ENCODE results near the gene ADSS2.

ADSS2 gene

DNA sequence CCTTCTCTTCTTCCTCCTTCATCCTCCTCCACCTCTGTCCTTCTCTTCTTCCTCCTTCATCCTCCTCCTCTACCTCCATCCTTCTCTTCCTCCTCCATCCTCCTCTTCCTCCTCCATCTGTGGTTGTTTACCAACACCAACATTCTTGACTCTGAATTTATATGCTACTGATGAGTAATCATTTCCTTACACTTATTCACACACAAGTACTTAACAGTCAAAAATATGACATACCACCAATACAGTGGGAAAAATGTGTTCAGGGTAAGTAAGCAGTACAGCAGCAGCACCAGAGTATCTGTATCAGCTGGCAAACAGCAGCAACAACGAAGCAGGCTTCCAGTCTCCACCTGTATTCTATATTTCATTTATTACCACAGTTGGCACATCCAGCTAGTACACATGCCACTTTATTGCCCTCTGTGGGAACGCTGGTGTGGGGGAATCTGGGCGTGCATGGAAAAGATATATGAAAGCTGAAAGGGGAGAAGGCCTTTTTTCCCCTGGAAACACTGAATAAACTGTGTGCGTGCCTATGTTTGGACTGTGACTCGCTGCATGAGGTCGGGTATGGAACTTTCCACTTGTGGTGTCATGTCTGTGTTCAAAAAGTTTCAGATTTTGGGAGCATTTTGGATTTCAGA, 16.0 kb downstream of the ADSS2 start:
- H3K4me1 ChIP-seq (ENCODE audit: insufficient read depth, low read length): peaks cover 15% of the 10 kb centered on the region
- no peak overlapping the region for H3K9ac ChIP-seq (ENCODE audit: low read depth, low read length)
- no peaks in the 10 kb centered on the region for H3K9me3 ChIP-seq (ENCODE audit: control insufficient read depth, insufficient read depth, low read length)
- H3K36me3 ChIP-seq (ENCODE audit: insufficient read depth, low read length): peaks cover 10% of the 10 kb centered on the region; the same call in 1 of the 2 replicates

DNA sequence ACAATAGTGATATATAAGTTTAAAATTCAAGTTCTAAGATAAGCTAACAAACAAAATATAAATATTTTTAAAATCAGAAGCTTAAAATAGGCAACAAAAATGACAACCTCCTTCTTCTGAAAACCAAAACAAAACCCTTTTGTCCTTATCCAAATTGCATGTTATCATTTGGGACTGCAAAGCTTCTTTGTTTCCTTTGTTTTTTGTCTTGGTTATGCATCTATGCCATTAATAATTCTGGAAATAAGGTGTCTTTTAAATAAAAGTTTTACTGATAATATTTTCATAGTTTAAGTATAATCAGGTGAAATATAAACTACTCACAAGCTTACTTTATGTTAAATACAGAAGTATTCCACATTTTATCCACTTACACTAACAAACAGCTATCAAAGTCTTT, 20.5 kb downstream of the ADSS2 start:
- Histone ChIP-seq H3K36me3 (ENCODE audit: insufficient read depth, low read length) (peaks cover 18% of the 10 kb centered on the region), H3K9me3 (ENCODE audit: control insufficient read depth, insufficient read depth, low read length) (no peaks in the 10 kb centered on the region), H3K4me1 (ENCODE audit: insufficient read depth, low read length) (no peaks in the 10 kb centered on the region), H3K9ac (ENCODE audit: low read depth, low read length) (no peak overlapping the region)

DNA sequence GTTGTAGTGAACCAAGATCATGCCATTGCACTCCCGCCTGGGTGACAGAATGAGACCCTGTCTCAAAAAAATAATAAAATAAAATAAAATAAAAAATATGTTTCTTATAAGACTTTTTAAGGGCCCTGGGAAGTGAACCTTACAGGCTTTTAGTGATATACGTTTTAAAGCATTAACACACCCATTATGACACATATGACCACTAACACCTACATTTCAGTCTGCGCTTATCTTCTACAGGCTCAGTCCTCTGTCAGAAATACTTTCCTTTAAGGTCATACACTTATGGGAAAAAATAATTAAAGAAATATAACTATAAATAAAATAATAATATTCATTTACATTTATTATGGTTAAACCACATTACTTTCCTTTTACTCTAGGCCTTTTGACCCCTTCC, 21.9 kb downstream of the ADSS2 start:
- Histone ChIP-seq H3K36me3 (ENCODE audit: insufficient read depth, low read length) (peaks cover 14% of the 10 kb centered on the region), H3K9ac (ENCODE audit: low read depth, low read length) (no peak overlapping the region), H3K4me1 (ENCODE audit: insufficient read depth, low read length) (no peaks in the 10 kb centered on the region), H3K9me3 (ENCODE audit: control insufficient read depth, insufficient read depth, low read length) (no peaks in the 10 kb centered on the region)

DNA sequence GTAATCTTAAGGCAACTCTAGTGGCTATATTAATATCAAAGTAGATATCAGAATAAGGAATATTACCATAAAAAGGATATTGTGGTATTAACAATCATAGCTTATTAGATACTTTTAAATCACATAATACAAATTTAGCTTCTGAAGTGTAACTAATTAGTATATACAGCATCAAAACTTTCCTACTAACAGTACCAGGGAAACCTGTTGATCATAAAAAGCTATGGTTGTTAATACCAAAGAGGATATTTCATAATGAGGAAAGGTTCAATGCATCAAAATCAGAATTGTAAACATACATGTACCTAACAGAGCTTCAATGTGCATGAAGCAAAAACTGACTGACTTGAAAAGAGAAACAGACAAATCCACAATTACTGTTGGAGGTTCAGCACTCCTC, 24.1 kb downstream of the ADSS2 start:
- no peaks in the 10 kb centered on the region for H3K9me3 ChIP-seq (ENCODE audit: control insufficient read depth, insufficient read depth, low read length)
- H3K36me3 ChIP-seq (ENCODE audit: insufficient read depth, low read length): peaks cover 8% of the 10 kb centered on the region
- H3K9ac ChIP-seq (ENCODE audit: low read depth, low read length): no peak overlapping the region
- H3K4me1 ChIP-seq (ENCODE audit: insufficient read depth, low read length): no peaks in the 10 kb centered on the region

DNA sequence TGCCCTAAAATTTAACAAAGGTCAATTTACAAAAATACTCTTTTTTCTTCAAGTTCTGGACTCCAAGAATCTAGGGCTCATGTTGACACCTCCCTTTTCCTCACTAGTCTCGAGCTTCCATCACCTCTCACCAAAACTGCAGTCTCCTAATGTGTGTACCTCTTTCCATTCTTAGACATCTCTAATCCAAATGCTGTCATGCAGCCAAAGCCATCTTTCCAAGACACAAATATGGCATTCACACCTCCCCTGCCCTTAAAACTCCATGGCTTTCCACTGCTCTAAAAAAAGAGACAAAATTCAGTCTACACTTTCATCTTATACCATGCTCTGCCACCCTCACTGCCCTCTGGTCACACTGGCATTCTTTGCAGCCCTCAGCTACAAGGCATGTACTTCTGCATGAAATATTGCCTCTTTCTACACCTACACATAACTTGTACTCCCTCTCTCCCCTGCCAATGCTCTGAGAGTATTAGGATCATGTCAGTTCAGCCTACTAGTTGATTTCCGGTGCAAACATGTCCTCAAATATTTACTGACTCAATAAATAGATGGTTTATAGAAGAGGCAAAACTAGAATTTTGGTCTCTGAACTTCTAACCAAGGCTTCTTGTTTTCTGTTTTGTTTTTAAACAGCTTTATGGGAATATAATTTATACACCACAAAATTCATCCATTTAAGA, 26.9 kb downstream of the ADSS2 start:
- Histone ChIP-seq H3K4me1 (ENCODE audit: insufficient read depth, low read length) (no peaks in the 10 kb centered on the region), H3K36me3 (ENCODE audit: insufficient read depth, low read length) (peaks cover 6% of the 10 kb centered on the region; the same call in 1 of the 2 replicates), H3K9me3 (ENCODE audit: control insufficient read depth, insufficient read depth, low read length) (no peaks in the 10 kb centered on the region), H3K9ac (ENCODE audit: low read depth, low read length) (no peak overlapping the region)

DNA sequence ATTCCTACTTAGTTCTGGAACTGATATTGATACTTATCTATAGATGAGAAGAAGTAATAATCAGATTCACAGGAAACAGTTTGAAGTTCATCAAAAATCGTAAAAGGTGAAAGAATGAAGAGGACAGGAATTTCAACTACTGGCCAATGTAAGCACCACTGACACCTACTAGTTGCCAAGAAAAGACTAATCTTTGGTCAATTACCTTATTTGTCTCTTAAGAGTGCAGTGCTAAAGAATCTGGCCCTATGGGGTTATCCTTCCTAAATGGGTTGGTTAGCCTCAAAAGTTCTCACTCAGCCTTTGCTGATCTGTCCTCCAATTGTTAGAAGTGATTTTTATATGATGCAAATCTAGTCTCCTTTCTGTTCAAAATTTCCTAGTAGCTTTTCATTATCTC, 29.5 kb downstream of the ADSS2 start:
- Histone ChIP-seq H3K9ac (ENCODE audit: low read depth, low read length) (no peak overlapping the region), H3K4me1 (ENCODE audit: insufficient read depth, low read length) (no peaks in the 10 kb centered on the region), H3K9me3 (ENCODE audit: control insufficient read depth, insufficient read depth, low read length) (no peaks in the 10 kb centered on the region), H3K36me3 (ENCODE audit: insufficient read depth, low read length) (peaks cover 4% of the 10 kb centered on the region; the same call in 1 of the 2 replicates)

DNA sequence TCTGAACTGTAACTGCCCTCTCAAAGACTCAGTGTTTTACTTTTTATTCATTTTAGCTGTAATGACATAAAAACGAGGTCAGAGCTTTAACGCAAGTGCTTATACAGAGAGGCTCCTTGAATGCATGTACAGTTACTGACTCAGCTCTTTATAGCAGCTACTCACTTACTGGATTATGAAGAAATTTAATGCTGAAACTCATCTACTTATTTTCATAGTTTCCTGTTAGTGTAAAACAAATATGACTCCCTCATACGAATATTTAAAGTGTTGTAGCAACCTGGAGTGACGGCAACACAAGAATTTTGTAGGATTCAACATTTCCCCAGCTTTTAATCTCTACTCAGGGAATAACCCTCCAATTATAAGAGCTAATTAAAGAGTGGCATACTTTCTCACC, 32.7 kb downstream of the ADSS2 start:
- H3K36me3 ChIP-seq (ENCODE audit: insufficient read depth, low read length): peaks cover 5% of the 10 kb centered on the region; the same call in 1 of the 2 replicates

DNA sequence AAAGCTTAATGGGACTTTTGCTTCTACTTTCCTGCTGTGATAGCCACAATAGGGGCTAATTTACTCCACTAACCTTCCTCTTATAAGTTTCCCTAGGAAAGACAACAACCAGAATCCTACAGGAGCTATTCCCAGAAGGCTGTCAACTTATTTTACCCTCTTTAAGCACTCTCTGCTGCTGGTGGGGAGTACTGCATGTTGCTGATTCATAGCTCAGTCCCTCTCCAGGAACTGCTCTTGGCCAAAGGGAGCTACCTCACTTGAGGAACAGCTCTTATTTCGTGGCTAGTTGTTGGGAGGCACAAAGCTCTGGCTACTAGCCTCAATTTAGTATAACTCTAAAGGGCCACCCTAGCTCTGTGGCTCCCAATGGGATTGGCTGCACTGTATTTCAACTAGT, 37.2 kb downstream of the ADSS2 start:
- Histone ChIP-seq H3K4me1 (ENCODE audit: insufficient read depth, low read length) (peaks cover 6% of the 10 kb centered on the region; the same call in 1 of the 2 replicates), H3K9ac (ENCODE audit: low read depth, low read length) (no peak overlapping the region), H3K9me3 (ENCODE audit: control insufficient read depth, insufficient read depth, low read length) (no peaks in the 10 kb centered on the region), H3K36me3 (ENCODE audit: insufficient read depth, low read length) (peaks cover 22% of the 10 kb centered on the region)

More for the DNA sequence above, 32.7 kb downstream of the ADSS2 start:
- Histone ChIP-seq H3K9me3 (ENCODE audit: control insufficient read depth, insufficient read depth, low read length) (no peaks in the 10 kb centered on the region), H3K4me1 (ENCODE audit: insufficient read depth, low read length) (no peaks in the 10 kb centered on the region), H3K9ac (ENCODE audit: low read depth, low read length) (no peak overlapping the region)

DNA sequence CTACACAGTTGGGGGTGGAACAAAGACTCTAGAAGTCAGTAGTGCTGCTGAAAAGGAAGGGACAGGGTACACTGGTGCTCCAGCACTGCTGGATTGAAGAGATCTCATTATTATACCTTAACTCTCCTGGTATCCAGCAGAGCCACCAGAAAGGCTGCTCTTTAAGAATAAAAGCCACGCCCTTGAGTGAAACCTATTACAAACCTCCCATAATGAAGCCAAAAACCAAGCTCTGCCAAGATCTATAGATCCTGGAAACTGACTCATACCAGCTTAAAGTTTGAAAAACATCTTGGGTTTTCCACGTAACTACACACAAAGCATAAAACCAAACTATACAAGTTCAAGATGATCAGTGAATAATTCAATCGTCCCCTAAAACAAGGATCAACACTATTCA, 38.0 kb downstream of the ADSS2 start:
- Histone ChIP-seq H3K9me3 (ENCODE audit: control insufficient read depth, insufficient read depth, low read length) (no peaks in the 10 kb centered on the region), H3K4me1 (ENCODE audit: insufficient read depth, low read length) (peaks cover 9% of the 10 kb centered on the region; the same call in 1 of the 2 replicates), H3K9ac (ENCODE audit: low read depth, low read length) (no peak overlapping the region), H3K36me3 (ENCODE audit: insufficient read depth, low read length) (peaks cover 22% of the 10 kb centered on the region)

DNA sequence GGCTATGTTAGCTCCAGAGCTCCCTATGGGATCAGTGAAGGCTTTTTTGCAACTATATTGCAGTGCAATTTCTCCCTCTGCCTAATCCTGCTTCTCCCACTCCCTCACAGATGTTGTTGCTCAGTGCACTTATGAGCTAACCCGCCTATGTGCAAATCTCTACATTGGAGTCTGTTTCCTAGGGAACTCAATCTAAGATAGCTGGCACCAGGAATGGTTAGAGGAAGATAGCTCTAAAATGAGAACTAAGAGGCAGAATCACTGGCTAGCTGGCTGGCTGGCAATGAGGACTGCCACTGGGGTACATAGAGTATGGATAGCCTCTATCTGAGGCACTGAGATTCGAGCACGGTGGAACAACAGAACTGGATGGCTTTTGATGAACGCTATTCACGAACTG, 39.5 kb downstream of the ADSS2 start:
- Histone ChIP-seq H3K9me3 (ENCODE audit: control insufficient read depth, insufficient read depth, low read length) (no peaks in the 10 kb centered on the region), H3K4me1 (ENCODE audit: insufficient read depth, low read length) (peaks cover 9% of the 10 kb centered on the region; the same call in 1 of the 2 replicates), H3K36me3 (ENCODE audit: insufficient read depth, low read length) (peaks cover 24% of the 10 kb centered on the region), H3K9ac (ENCODE audit: low read depth, low read length) (no peak overlapping the region)

DNA sequence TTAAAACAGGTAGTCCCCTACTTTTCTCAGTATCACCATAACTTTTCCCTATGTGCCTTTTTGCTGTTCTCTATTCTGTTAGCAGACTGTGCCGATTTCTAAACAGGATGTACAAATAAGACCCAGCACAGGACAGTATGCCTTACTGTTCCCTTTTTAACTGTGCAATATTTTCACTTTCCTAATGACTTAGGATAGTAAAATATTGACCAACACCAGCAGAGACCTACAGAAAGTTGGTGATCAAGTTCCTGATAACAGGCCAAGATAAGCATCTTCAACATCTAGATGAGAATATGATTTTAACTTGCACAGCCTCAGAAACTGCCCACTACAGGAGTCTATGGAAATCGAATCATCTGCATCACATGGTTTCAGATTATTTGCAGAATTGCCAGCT, 42.0 kb downstream of the ADSS2 start:
- peaks cover 9% of the 10 kb centered on the region; the same call in 1 of the 2 replicates for H3K4me1 ChIP-seq (ENCODE audit: insufficient read depth, low read length)
- H3K9me3 ChIP-seq (ENCODE audit: control insufficient read depth, insufficient read depth, low read length): peaks cover 8% of the 10 kb centered on the region; the same call in 1 of the 2 replicates
- H3K9ac ChIP-seq (ENCODE audit: low read depth, low read length): no peak overlapping the region
- peaks cover 33% of the 10 kb centered on the region for H3K36me3 ChIP-seq (ENCODE audit: insufficient read depth, low read length)

DNA sequence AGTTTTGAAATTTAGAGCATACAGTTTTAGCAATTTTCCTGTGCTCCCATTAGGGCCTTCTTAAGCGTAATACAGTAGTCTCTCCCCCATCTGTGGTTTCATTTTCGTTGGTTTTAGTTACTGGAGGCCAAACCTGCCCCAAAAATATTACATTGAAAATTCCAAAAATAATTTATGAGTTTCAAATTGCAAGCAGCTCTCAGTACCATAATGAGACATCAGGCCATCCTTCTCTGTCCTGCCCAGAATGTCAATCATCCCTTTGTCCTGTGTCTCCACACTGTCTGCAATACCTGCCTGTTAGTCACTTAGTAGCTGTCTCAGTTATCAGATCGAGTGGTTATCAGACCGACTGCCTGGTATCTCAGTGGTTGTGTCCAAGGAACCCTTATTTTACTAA, 45.4 kb downstream of the ADSS2 start:
- Histone ChIP-seq H3K4me1 (ENCODE audit: insufficient read depth, low read length) (peaks cover 9% of the 10 kb centered on the region; the same call in 1 of the 2 replicates), H3K9ac (ENCODE audit: low read depth, low read length) (no peak overlapping the region), H3K9me3 (ENCODE audit: control insufficient read depth, insufficient read depth, low read length) (peaks cover 30% of the 10 kb centered on the region), H3K36me3 (ENCODE audit: insufficient read depth, low read length) (peaks cover 31% of the 10 kb centered on the region)

DNA sequence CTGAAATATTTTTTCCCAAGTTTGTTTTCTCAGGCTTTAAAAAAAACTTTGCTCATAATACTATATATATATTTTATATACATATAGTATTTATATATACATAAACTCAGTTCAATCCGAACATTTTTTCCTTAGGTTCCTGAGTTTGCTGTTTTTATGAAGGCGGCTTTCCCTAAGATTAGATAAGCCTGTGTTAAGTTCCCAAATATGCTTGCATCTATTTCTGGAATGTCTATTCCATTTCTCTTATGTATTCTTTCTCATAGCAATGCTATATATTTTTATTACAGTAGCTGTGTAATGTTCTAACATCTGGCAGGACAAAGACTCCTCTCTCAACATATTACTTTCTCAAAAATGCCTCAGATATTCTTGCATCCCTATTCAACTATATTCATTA, 45.9 kb downstream of the ADSS2 start:
- no peak overlapping the region for H3K9ac ChIP-seq (ENCODE audit: low read depth, low read length)
- peaks cover 31% of the 10 kb centered on the region for H3K36me3 ChIP-seq (ENCODE audit: insufficient read depth, low read length)
- peaks cover 9% of the 10 kb centered on the region; the same call in 1 of the 2 replicates for H3K4me1 ChIP-seq (ENCODE audit: insufficient read depth, low read length)
- H3K9me3 ChIP-seq (ENCODE audit: control insufficient read depth, insufficient read depth, low read length): peaks cover 34% of the 10 kb centered on the region

DNA sequence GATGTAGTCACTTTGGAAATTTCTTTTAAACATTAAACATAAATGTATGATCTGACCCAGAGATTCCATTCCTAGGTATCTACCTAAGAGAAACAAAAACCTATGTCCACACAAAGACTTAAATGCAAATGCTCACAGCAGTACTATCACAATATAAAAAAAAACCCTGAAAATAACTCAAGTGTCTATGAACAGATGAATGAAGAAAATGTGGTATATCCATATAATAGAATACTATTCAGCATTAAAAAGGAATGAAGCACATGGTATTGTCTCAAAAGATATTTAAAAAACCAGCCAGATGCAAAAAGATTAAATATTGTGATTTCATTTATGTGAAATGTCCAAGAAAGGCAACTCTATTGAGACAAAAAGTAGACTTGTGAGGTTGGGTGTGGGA, 48.3 kb downstream of the ADSS2 start:
- no peaks in the 10 kb centered on the region for H3K4me1 ChIP-seq (ENCODE audit: insufficient read depth, low read length)
- H3K36me3 ChIP-seq (ENCODE audit: insufficient read depth, low read length): peaks cover 24% of the 10 kb centered on the region
- no peak overlapping the region for H3K9ac ChIP-seq (ENCODE audit: low read depth, low read length)
- H3K9me3 ChIP-seq (ENCODE audit: control insufficient read depth, insufficient read depth, low read length): peaks cover 44% of the 10 kb centered on the region

DNA sequence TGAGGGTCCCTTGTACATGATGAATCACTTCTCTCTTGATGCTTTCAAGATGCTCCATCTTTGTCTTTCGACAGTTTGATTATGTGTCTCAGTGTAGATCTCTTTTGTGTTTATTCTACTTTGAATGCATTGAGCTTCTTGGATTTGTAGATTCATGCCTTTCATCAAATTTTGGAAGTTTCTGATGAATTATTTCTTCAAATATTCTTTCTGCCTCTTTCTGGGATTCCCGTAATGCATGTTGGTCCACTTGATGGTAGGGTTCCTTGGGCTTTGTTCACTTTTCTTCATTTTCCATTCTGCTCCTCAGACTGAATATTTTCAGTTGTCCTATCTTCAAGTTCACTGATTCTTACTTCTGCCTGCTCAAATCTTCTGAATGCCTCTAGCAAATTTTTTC, 50.7 kb downstream of the ADSS2 start:
- peaks cover 40% of the 10 kb centered on the region for H3K9me3 ChIP-seq (ENCODE audit: control insufficient read depth, insufficient read depth, low read length)
- H3K36me3 ChIP-seq (ENCODE audit: insufficient read depth, low read length): peaks cover 10% of the 10 kb centered on the region
- no peak overlapping the region for H3K9ac ChIP-seq (ENCODE audit: low read depth, low read length)
- peaks cover 12% of the 10 kb centered on the region for H3K4me1 ChIP-seq (ENCODE audit: insufficient read depth, low read length)

Data from ES-I3 (cell line).